Activated B cell treated with CpG ODN at 0.5 μM for 24 hours (primary cell): ENCODE data around the gene HSFX3. TPM values are rescaled to one million over a fixed set of nuclear protein-coding genes. Genes with fewer than 3 reads are reported as not detected.
"Not testable (repeated sequence)": the region's sequence is repeated elsewhere in the genome, so short reads cannot be mapped to it uniquely, and the experiment has no call there.

ENCODE experiments used
- ATAC-seq: fragments of 200-7000 bp; cut with Tn5 transposase; one replicate; pipeline ENCODE4 v1.10.0; 2021; ENCODE audit warnings: low read depth, mild to moderate bottlenecking, moderate library complexity
- CTCF ChIA-PET: fragments of 350-600 bp; sonication (Branson Sonifier 250); formaldehyde crosslinking; loops from one replicate; lab custom pipeline; 2021; ENCODE audit warnings: antibody characterized with exemption; lab: Charles Lee
- POLR2A ChIA-PET: fragments of 350-600 bp; sonication (Branson Sonifier 250); formaldehyde crosslinking; loops from one replicate; lab custom pipeline; 2021; ENCODE audit warnings: antibody characterized with exemption; lab: Charles Lee
- DNase-seq: peaks from one replicate; pipeline ENCODE4 v3.0.0; 2022
- H3K27ac Mint-ChIP-seq: one replicate; pipeline ENCODE4 v1.8.0; 2020; ENCODE audit warnings: mixed read lengths
- H3K27me3 Mint-ChIP-seq: one replicate; pipeline ENCODE4 v1.8.0; 2021; ENCODE audit warnings: mixed read lengths
- H3K36me3 Mint-ChIP-seq: one replicate; pipeline ENCODE4 v1.8.0; 2021; ENCODE audit warnings: low read depth, mixed read lengths
- H3K4me1 Mint-ChIP-seq: one replicate; pipeline ENCODE4 v1.8.0; 2021; ENCODE audit warnings: mixed read lengths
- H3K4me3 Mint-ChIP-seq: one replicate; pipeline ENCODE4 v1.8.0; 2020; ENCODE audit warnings: mild to moderate bottlenecking, mixed read lengths
- H3K9me3 Mint-ChIP-seq: one replicate; pipeline ENCODE4 v1.8.0; 2020; ENCODE audit warnings: mixed read lengths
- intact Hi-C: fragments of 100-400 bp; cut with micrococcal nuclease; formaldehyde crosslinking; loops from one replicate; pipeline ENCODE4 v1.15.1; 2024
- total RNA-seq: library from RNA; stranded (reverse); gene quantifications from 2 replicates; pipeline ENCODE4 v1.2.3, GENCODE V29; 2022
- TF ChIP-seq, protein P1 (sequence below): fragments of 200-600 bp; IDR thresholded peaks from one replicate; pipeline ENCODE4 v1.8.0; 2022; ENCODE audit warnings: antibody characterized with exemption, mild to moderate bottlenecking

The HSFX3 gene
- total RNA-seq, 1 donor from 2014 or later: not detected

DNA sequence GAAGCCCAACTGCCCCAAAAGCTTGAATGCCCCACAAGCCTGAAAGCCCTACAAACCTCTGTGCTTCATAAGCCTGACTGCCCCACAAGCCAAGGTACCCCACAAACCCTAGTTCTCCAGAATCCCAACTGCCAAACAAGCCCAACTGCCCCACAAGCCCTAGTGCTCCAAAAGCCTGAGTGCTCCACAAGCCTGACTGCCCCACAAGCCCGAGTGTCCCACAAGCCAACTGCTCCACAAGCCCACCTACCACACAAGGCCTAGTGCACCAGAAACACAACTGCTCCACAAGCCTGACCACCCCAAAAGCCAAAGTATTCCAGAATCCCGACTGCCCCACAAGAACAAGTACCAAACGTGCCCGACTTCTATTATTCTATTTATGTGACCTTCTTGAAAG is 13.6 kb upstream of the HSFX3 start:
- intact Hi-C loops: no loop called here
- ATAC-seq: no peak
- Mint-ChIP-seq H3K27ac (no peak overlapping the region), H3K4me3 (no peak overlapping the region), H3K27me3 (no peaks in the 10 kb centered on the region), H3K36me3 (no peaks in the 10 kb centered on the region), H3K9me3 (no peaks in the 10 kb centered on the region), H3K4me1 (no peaks in the 10 kb centered on the region)
- POLR2A ChIA-PET: no interaction called here
- TF ChIP-seq, protein P1, sequence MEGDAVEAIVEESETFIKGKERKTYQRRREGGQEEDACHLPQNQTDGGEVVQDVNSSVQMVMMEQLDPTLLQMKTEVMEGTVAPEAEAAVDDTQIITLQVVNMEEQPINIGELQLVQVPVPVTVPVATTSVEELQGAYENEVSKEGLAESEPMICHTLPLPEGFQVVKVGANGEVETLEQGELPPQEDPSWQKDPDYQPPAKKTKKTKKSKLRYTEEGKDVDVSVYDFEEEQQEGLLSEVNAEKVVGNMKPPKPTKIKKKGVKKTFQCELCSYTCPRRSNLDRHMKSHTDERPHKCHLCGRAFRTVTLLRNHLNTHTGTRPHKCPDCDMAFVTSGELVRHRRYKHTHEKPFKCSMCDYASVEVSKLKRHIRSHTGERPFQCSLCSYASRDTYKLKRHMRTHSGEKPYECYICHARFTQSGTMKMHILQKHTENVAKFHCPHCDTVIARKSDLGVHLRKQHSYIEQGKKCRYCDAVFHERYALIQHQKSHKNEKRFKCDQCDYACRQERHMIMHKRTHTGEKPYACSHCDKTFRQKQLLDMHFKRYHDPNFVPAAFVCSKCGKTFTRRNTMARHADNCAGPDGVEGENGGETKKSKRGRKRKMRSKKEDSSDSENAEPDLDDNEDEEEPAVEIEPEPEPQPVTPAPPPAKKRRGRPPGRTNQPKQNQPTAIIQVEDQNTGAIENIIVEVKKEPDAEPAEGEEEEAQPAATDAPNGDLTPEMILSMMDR: no peak
- CTCF ChIA-PET: no interaction called here
- no peak for DNase-seq

DNA sequence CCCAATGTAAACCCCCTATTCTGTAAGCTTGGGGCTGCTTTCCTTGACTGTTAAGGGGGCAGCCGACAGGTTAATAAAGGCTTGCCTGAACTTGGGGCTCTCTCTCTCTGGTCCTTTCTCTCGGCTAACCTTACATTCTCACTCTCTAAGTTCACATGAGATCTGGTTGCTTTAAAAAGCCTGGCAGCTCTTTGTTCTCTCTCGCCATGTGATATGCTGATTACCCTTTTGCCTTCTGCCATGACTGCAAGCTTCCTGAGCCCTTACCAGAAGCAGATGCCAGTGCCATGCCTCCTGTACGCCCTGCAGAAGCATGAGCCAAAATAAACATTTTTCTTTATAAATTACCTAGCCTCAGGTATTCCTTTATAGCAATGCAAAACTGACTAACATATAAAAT is 5.5 kb upstream of the HSFX3 start:
- intact Hi-C loops, H3K9me3 Mint-ChIP-seq, DNase-seq, H3K4me3 Mint-ChIP-seq, ATAC-seq, H3K27me3 Mint-ChIP-seq, H3K4me1 Mint-ChIP-seq, H3K27ac Mint-ChIP-seq, CTCF ChIA-PET, H3K36me3 Mint-ChIP-seq, POLR2A ChIA-PET: not testable (repeated sequence)

DNA sequence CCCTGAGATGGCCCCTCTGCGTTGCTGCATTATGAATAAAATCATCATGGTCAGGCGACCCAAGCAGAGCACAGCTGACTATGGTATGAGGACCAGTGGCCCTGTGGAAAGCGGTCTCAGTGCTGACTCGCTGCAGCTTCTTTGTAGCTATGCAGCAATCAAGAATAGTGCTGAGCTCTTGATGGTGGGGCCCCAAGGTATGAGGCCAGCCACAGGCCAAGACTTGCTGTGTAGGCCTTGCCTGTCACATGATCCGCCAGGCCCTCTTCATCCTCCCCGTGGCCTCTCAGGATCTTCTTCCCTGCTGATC is 2.2 kb upstream of the HSFX3 start:
- H3K4me1 Mint-ChIP-seq, intact Hi-C loops: not testable (repeated sequence)

DNA sequence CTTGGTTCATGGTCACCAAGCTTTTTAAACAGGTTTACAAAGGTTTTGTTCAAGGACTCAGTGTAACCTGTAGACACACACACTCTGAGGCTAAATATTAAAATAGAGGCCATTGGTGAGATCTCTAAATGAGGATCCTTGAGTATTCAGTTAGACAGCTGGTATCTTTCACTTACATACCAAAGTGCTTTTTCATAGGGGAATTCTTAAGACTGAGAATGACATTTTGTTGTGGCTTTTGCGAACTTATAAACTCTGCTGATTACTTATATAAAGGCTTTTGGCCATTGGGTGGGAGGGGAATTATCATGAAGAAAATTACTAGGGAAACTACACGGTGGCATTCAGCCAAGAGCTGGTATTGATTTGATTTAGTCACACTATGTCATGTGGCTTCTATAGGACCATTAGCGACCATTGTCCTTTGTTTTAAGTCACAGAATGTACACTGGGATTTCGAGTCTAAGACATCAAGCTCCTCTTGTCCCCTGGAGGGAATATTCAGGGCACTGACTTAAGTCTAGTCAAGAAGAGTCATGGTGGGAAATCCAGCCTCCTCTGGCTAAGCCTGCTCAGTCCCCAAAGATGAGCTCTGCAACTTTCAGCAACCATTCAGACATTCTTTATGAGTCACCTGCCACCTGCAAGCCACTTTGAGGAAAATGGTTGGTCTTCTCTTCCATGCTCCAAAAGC is 1.7 kb upstream of the HSFX3 start:
- ATAC-seq, H3K9me3 Mint-ChIP-seq, CTCF ChIA-PET, H3K4me1 Mint-ChIP-seq, DNase-seq, H3K36me3 Mint-ChIP-seq, H3K27me3 Mint-ChIP-seq, H3K4me3 Mint-ChIP-seq, intact Hi-C loops, H3K27ac Mint-ChIP-seq, POLR2A ChIA-PET: not testable (repeated sequence)

More for the DNA sequence above, 2.2 kb upstream of the HSFX3 start:
- POLR2A ChIA-PET, H3K4me3 Mint-ChIP-seq, CTCF ChIA-PET, H3K27ac Mint-ChIP-seq, H3K27me3 Mint-ChIP-seq, DNase-seq, H3K36me3 Mint-ChIP-seq, ATAC-seq, H3K9me3 Mint-ChIP-seq: not testable (repeated sequence)

DNA sequence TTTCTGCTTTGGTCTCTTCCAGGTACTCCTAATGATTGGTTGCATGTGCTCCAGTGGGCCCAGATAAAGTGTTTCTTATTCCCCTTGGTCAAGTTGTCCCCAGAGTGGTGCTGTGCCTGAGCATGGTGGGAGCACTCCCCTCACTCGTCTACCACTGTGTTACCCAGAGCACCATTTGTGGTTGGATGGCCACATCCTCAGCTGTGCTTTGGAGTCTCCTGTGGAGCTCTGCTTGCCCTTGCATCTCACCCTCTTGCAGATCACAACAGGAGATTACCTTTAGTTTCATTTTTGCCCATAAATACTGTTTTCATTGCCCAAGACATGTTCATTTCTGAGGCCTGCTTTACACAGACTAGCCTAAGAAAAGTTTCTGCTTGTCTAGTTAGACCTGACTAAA is 730 bp upstream of the HSFX3 start:
- ATAC-seq, H3K4me3 Mint-ChIP-seq, H3K27me3 Mint-ChIP-seq, H3K9me3 Mint-ChIP-seq, H3K4me1 Mint-ChIP-seq, POLR2A ChIA-PET, CTCF ChIA-PET, H3K36me3 Mint-ChIP-seq, intact Hi-C loops, H3K27ac Mint-ChIP-seq, DNase-seq: not testable (repeated sequence)

DNA sequence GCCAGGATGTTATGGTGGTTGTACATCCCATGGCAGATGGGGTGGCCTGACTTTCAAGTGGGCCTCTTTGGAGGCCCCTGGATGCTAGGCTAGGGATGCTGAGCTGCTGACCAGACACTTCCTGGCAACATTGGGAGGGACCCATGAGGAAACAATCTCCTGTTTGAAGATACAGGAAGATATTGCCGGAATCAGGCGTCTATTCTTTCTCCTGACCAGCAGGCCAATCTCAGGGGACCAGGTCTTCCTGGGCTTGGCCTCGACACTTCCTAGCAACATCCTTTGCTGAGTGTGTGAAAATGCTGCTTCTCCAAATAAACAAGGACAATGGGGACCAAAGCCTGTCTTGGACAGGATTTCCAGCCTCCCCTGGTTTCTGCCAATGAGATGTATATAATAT is 1.9 kb downstream of the HSFX3 start:
- H3K27me3 Mint-ChIP-seq, DNase-seq, H3K4me1 Mint-ChIP-seq, H3K4me3 Mint-ChIP-seq, H3K27ac Mint-ChIP-seq, H3K9me3 Mint-ChIP-seq, intact Hi-C loops, H3K36me3 Mint-ChIP-seq, ATAC-seq, POLR2A ChIA-PET, CTCF ChIA-PET: not testable (repeated sequence)

DNA sequence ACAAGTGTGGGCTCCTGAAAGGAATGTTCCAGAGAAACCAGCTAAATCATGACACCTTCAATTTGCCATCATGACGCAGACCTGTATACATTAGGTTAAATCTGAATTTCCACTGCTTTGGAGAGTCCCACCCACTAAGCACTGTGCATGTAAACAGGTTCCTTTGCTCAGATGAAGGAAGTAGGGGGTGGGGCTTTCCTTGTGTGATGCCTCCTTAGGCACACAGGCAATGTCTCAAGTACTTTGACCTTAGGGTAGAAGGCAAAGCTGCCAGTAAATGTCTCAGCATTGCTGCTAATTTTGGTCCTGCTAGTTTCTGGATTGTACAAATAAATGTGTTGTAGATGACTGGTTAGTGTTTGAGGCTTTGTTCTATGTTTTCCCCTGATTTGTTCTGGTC is 2.8 kb downstream of the HSFX3 start:
- ATAC-seq, H3K4me3 Mint-ChIP-seq, H3K27ac Mint-ChIP-seq, H3K9me3 Mint-ChIP-seq, CTCF ChIA-PET, H3K36me3 Mint-ChIP-seq, H3K27me3 Mint-ChIP-seq, intact Hi-C loops, DNase-seq, H3K4me1 Mint-ChIP-seq, POLR2A ChIA-PET: not testable (repeated sequence)

DNA sequence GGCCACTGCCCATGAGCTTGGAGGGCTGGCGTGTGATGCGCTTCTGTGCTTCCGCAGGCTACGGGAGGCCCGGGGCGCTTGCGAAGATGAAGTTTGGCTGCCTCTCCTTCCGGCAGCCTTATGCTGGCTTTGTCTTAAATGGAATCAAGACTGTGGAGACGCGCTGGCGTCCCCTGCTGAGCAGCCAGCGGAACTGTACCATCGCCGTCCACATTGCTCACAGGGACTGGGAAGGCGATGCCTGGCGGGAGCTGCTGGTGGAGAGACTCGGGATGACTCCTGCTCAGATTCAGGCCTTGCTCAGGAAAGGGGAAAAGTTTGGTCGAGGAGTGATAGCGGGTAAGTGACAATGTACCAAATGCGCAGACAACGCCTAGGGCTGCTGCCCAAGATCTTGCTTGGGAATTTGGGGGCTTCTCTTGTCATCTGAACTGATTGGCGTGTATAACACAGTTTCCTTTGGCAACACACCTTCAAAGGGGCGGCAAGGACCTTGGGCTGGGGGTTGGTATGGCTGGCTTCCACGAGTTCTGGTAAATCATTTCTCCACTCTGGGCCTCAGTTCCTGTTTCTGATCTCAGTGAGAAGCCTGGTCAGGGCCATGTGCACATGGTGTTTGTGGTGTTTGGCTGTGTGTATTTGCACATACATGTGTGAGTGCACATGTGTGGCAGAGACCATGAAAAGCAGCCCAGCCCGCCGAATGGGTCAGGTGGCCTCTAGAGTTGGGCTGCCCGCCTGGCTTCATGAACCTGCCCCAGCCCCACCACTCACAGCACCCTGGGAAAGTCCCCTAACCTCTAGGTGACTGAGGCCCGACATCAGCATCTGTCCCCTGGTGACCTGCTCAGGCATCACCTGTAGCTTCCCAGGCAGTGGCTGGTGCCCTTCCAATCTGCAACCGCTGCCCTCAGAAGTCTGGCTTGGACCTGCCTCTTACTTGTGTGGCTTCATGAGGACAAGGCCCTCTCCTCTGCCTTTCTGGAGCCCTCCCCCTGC is 3.9 kb downstream of the HSFX3 start:
- CTCF ChIA-PET: not testable (repeated sequence)

More for the DNA sequence above, 3.9 kb downstream of the HSFX3 start:
- H3K9me3 Mint-ChIP-seq, POLR2A ChIA-PET, DNase-seq, H3K27me3 Mint-ChIP-seq, H3K36me3 Mint-ChIP-seq, H3K4me1 Mint-ChIP-seq, intact Hi-C loops, H3K4me3 Mint-ChIP-seq: not testable (repeated sequence)
- ATAC-seq: peak; percentile 22
- peak overlapping the region; percentile 50 for H3K27ac Mint-ChIP-seq
